ENCODE measurements around the gene CAMK2B.
A peak's percentile ranks its signal among the peaks of the same experiment; 100 is the strongest.

CAMK2B gene

GRCh38 chr7:44329888-44330287, 4.5 kb upstream of the CAMK2B start:
- DNase-seq (ENCODE audit: low read depth): no peak

GRCh38 chr7:44329081-44329480, 3.7 kb upstream of the CAMK2B start:
- no peak for DNase-seq (ENCODE audit: low read depth)

DNA sequence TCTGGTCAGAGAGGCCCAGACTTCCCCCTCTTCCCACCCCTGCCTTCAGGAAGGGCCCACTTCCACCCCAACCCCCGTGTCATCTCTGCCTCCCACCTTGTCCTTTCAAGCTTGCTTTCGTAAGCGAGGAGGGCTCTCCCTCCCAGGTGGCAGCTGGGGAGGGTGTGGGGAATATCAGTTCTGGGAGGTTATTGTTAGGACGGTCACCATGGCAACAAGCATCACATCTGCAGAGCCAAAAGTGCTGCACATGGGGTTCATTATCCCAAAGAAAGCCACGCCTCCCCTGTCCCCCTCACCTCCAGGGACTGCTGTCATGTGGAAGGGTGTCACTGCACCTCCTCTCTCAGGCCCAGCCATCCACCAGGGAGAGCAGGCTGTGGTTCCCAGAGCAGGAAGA, 2.6 kb upstream of the CAMK2B start:
- DNase-seq (ENCODE audit: low read depth): no peak

GRCh38 chr7:44326261-44327125, 1.1 kb upstream of the CAMK2B start:
- DNase-seq (ENCODE audit: low read depth): no peak

DNA sequence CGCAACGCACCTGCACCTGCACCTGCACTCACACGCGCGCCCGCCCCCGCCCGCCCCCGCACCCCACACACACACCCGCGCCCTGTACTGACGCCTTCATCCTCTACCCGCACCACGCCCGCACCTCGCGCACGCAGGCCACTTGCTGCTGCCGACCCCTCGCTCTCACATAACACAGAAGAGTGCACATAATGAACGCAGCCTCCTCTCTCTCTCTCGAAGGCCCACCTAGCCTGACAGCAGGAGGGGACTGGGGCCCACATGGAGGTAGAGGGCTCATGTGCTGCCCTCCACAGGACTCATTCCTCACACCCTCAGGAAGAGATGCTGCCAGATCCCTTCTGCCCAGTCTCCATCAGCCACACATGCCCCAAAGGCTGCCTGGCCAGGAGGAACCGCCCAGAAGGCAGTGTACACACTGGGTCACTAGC, 432 bp upstream of the CAMK2B start:
- no peak for DNase-seq (ENCODE audit: low read depth)

DNA sequence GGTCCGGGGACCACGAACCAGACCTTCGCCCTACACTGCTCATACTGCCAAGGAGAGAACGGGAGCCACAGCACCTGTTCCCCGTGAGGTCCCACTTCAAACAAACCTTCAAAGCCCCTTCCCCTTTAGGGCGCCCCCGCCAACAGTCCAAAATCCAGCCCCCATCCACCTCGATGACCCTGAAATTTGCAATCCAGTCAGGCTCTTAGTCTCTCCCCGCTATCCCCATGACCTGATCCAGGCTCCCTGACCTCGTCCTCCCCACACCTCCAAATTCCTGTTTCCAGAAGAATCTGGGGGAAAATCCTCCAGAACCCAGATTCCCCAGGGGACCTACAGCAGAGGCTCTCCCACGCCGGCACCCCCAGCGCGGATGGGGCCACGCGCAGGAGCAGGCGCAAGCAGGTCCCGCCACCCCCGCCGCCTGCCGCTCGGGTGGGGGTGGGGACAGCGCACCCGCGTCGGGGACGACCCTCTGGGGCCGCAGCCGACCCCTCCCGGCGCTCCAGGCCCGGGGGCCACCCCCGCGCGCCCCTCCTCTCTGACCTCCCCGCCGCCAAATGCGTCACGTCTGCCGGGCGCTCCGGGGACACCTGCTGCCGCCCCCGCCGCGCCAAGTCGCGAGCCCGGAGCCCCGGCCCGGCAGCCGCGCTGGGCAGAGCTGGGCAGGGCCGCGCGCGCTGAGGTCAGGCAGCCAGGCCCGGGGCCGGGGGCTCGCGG, 753 bp downstream of the CAMK2B start:
- no peak for DNase-seq (ENCODE audit: low read depth)

GRCh38 chr7:44324204-44324480, 1.3 kb downstream of the CAMK2B start:
- DNase-seq (ENCODE audit: low read depth): no peak

DNA sequence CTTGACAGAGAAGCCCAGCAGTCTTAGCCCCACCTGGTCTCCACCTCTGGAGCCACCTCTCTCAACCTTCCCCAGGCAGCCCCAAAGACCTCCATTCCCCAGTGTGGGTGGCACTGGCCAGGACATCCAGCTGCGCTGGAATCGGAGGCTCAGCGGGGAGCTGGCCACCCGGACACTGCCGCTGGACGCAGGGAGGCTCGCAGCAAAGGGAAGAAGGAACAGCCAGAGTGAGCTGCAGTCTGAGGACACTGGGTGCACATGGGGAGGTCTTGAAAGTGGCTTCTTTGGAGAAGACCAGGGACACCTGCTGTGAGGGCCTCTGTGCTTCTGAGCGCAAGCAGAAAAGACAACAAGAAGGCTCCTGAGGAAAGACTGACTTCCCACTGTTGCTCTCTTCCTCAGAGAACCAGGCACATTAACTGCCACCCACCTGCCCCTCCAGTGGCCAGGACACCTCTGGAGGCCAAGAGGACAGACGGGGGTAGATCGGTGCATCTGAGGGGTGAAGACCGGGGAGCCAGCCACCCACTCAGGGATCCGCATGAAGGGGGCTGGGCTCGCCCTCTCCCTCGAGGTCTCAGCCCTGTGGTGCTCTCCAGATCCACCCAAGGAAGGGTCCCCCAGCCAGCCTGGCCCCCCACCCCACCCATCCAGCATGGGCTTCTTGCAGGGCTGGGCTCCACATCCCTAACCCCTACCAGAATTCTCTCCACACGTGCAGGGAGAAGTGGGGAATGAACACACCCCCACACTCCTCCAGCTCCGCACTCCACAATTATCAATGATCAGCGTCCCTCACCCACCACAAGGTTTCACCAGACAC, 1.8 kb downstream of the CAMK2B start:
- DNase-seq (ENCODE audit: low read depth): no peak

GRCh38 chr7:44322631-44323363, 2.6 kb downstream of the CAMK2B start:
- DNase-seq (ENCODE audit: low read depth): no peak

DNA sequence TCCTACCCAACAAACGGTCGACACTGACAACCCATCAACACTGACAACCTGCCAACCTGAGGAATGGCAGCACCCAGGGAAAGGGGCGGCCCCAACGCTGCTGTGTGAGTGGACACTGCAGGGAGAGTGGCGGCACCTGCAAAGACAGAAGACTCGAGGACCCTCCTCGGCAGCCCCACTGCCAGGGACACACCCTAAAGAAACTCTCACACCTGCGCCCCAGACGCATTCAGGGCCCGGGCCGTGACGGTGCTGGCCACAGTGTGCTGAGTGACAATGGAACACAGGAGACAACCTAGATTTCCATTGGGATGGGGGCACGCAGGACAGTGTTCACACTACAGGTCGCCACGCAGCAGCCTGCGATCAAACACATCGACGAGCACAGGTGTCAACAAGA, 3.6 kb downstream of the CAMK2B start:
- DNase-seq (ENCODE audit: low read depth): no peak

GRCh38 chr7:44320794-44321371, 4.5 kb downstream of the CAMK2B start:
- DNase-seq (ENCODE audit: low read depth): no peak

DNA sequence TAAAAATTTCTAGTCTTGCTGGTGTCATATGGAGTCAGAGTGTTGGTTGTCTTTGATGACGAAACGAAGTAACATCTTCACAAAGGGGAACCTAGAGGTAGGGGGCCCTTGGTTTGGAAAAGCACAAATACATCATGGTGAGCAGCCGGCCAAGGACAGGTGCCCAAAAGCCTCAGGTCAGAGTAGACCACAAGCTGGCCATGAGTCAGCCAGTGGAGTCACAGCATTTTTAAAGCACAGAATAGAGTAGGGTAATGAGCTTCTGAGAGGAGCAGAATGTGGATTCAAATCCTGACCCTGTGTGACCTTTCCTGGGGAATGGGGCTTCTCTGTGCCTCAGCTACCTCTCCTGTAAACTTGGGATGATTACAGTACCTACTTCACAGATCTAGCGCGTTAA, 5.3 kb downstream of the CAMK2B start:
- no peak for DNase-seq (ENCODE audit: low read depth)

- no peak for DNase-seq (ENCODE audit: low read depth)
Observed at GRCh38 chr7:44318332-44318731, 7.1 kb downstream of the CAMK2B start.

GRCh38 chr7:44315301-44315903, 10.0 kb downstream of the CAMK2B start:
- no peak for DNase-seq (ENCODE audit: low read depth)

DNA sequence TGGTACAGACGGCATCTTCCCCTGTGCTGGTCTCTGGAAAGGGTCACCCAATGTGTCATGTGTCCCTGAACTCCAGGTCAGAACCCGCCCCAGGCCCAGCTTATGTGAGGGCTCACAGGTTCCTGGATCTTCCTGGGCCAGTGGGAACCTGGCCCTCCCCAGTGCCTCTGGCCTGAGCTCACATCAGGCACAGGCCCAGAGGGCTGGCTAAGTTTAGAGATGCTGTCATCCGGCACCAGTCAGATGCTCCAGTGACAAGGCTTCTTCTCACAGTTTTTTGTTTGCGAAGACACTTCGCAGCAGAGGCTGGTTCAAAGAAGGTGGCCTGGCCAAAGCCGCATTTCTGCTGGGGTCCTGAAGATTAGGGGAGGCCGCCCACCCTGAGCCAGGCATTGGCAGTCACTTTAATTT, 11.8 kb downstream of the CAMK2B start:
- DNase-seq (ENCODE audit: low read depth): no peak

GRCh38 chr7:44313016-44313415, 12.4 kb downstream of the CAMK2B start:
- no peak for DNase-seq (ENCODE audit: low read depth)

DNA sequence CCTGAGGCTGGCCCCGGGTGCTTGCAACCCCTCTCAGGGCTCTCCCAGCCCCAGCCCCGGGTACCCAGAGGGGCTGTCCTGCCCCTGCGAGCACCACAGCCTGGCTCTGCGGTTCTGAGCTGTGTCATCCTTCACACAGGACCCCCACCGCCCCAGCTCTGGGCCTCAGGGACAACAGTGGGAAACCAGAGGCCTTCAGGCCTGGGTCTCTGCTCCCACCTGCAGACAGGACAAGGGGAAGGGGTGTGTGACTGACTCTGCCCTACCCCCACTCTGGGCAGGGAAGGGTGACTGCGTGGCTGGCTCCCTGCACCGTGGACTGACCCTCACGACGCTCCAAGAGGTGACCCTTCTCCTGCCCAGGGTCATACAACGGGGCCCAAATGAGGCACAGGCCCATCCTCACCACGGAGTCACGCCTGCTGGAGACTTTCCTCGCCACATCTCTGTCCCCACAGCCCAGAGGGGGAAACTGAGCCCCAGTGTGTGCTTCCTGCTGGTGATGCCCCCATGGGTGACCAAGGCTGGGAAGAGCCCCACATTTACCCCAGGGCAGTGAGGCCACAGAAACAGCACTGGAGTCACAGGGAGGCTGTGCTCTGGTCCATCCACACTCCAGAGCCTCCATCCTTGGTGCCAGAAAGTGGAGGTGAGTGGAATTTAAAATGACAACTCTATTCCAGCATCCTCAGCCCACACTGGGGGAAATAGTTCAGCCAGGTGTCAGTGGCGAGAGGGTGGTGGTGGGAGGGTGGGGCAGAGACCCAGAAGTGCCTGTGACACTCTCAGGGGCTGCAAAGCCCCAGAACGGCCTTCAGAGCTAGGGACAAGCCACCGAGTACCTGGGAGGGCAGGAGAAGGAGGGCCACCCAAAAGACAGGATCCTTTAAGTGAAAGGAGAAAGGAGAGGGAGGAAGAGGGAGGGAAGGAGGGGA, 13.6 kb downstream of the CAMK2B start:
- DNase-seq (ENCODE audit: low read depth): no peak

- no peak for DNase-seq (ENCODE audit: low read depth)
Observed at GRCh38 chr7:44310221-44310848, 15.1 kb downstream of the CAMK2B start.

GRCh38 chr7:44309271-44310091, 15.9 kb downstream of the CAMK2B start:
- DNase-seq (ENCODE audit: low read depth): peak; percentile 23
